Spleen (tissue), 7 donors: ENCODE measurements around the gene TRIM65.

Experiments used
- POLR2A ChIP-seq, 3 donors: fragments of 450-650 bp; IDR thresholded peaks; one replicate each; pipeline ENCODE4 v1.5.1; 2017; ENCODE audit warnings: antibody characterized with exemption in 3 of 3, mild to moderate bottlenecking in 1 of 3
- POLR2AphosphoS5 ChIP-seq, 3 donors: sonication (generic); formaldehyde crosslinking; IDR thresholded peaks; one replicate each; pipeline ENCODE4 v1.5.1; 2017; ENCODE audit warnings: antibody characterized with exemption in 3 of 3
- TF ChIP-seq, protein P1 (sequence below), 11 experiments: fragments of 200-600 bp in 7 of 11; fragments of 450-650 bp in 4 of 11; sonication (generic) in 4 of 11; IDR thresholded peaks in 8 of 11; conservative IDR thresholded peaks in 3 of 11; 1 replicate in 7 of 11; 2 replicates in 4 of 11; pipeline versions ENCODE4 v1.4.0 to v1.8.0; 2016 to 2021; ENCODE audit warnings: antibody characterized with exemption in 11 of 11, inconsistent platforms in 4 of 11, mild to moderate bottlenecking in 1 of 11
- donor health status: DM: no; HTN: no; CAD: no; lungs with moderate emphysema.
- donor health status: DM: no; HTN: no; CAD: no.
- donor health status: DM: no; HTN: no; CAD: no.

DNA sequence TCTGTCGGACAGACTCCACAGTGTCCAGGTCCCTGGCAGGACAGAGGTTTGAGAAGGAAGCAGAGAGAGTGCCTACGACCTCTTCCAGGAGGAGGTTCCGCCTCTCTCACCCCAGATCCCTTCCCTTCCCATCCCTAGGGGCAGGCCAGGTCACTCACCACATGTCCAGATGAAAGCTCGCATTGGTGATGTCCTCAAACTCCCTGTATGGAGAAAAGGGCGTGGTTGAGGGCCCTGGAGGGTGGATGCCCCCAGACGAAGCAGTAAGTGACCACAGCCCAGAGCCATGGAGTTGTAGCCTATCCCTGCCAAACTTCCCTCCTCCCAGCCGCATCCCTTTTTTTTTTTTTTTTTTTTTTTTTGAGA, 56.0 kb downstream of the TRIM65 start:
- TF ChIP-seq, protein P1, sequence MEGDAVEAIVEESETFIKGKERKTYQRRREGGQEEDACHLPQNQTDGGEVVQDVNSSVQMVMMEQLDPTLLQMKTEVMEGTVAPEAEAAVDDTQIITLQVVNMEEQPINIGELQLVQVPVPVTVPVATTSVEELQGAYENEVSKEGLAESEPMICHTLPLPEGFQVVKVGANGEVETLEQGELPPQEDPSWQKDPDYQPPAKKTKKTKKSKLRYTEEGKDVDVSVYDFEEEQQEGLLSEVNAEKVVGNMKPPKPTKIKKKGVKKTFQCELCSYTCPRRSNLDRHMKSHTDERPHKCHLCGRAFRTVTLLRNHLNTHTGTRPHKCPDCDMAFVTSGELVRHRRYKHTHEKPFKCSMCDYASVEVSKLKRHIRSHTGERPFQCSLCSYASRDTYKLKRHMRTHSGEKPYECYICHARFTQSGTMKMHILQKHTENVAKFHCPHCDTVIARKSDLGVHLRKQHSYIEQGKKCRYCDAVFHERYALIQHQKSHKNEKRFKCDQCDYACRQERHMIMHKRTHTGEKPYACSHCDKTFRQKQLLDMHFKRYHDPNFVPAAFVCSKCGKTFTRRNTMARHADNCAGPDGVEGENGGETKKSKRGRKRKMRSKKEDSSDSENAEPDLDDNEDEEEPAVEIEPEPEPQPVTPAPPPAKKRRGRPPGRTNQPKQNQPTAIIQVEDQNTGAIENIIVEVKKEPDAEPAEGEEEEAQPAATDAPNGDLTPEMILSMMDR (IDR thresholded peaks at IDR 0.05 in 8 of 11, conservative IDR thresholded peaks at IDR 0.05 in 3 of 11): no peak
- TF ChIP-seq POLR2AphosphoS5 (IDR thresholded peaks at IDR 0.05) (no peak), POLR2A (IDR thresholded peaks at IDR 0.05) (no peak)
